Stimulated activated CD8-positive, alpha-beta memory T cell treated with anti-CD3 and anti-CD28 coated beads, Interleukin-12 subunit alpha, Interleukin-12 subunit beta, amount 100 ng/mL, for 24 hours (primary cell): Measurements from ENCODE around the gene RBM4B.
A peak's percentile ranks its signal among the peaks of the same experiment; 100 is the strongest.
"Not testable (repeated sequence)": the region's sequence is repeated elsewhere in the genome, so short reads cannot be mapped to it uniquely, and the experiment has no call there.

ENCODE experiments used
- DNase-seq: peaks from one replicate; pipeline ENCODE4 v3.0.0-alpha.2; 2020; ENCODE audit errors: extremely low read depth

RBM4B gene

DNA sequence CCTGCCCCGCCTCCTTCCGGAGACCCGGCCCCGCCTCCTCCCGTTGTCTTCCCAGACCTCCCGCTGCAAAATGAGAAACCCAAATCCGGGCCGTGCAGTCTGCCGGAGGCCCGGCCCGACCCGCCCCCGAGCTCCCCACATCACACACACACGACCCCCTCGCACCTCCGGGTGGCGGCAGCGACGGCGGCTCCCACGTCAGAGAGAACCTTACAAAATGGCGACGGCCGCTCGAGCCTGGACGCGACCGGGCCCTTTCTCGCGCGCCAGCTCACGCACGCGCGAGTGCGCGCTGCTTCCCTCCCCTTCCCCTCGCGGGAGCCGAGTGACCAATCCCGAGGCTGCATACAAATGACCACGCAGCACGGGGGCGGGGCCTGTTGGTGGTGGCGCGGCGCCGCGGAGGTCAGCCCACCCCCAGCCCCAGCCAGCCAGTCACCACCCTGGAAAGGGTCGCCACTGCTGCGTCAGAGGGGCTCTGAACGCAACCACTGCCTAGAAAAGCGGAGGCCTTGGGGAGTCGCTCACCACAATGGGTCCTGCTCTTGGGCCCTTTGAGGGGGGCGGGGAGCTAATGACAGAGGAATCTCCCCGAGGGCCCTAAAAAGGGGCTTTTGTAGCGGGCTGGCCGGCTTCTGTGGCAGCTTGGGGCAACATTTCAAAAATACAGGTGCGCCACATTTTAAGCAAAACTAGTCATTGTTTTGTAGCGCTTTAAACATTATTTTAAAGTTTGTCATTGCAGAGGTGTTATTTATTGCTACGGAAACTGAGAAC lies at the start of gene RBM4B:
Gene RBM4B, minus strand, starts transcription at position 289 of the 777 bp plus-strand sequence. CDS start 808 bp downstream, outside the sequence.
- peak; percentile 92 for DNase-seq

GRCh38 chr11:66725647-66726046 lies 48.0 kb upstream of the RBM4B start:
- no peak for DNase-seq

DNA sequence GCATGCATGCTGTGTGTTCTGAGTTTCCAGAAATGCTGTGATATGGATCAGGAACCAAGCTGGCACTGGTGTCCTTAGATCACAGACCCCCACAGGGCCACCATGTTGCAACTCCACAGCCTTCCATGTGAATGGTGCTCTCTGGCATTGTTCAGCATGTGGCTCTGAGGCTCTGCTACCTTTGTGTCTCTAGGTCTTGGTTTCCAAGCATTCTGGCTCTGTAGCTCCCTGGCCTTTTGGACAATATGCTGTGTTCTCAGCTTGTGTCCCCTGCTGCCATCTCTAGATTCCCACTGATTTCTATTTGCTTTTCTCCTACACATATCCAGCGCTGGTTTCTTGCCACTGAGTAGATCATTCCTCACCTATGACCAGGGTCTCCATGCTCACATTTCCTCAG lies 47.4 kb upstream of the RBM4B start:
- no peak for DNase-seq

DNA sequence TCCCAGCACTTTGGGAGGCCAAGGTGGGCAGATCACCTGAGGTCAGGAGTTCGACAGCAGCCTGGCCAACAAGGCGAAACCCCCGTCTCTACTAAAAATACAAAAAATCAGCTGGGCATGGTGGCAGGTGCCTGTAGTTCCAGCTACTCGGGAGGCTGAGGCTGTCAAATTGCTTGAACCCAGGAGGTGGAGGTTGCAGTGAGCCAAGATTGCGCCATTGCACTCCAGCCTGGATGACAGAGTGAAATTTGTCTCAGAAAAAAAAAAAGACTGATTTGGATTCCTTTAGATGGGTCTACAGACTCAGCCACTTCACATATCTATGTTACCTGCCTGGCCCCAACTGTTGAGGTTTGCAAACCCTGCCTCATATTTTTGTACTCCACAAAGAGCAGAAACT lies 46.5 kb upstream of the RBM4B start:
- DNase-seq: not testable (repeated sequence)

DNA sequence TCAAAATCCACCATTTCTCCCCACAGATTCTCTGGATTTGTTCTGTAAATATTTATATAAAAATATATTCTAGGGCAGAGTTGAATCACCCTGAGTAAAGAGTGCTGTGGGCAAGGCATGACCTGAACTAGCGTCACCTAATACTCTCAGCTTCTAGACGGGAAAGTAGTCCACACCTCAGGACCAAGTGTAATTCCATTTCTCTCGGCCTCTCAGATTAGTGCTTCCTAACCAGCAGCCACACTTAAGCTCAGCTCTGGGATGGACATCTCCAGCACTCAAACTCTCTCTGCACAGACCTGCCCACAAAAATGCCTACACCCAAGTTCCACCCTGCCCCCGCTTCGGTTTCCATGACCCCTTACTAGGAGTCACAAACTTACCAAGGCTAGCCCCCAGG lies 46.0 kb upstream of the RBM4B start:
- DNase-seq: no peak

DNA sequence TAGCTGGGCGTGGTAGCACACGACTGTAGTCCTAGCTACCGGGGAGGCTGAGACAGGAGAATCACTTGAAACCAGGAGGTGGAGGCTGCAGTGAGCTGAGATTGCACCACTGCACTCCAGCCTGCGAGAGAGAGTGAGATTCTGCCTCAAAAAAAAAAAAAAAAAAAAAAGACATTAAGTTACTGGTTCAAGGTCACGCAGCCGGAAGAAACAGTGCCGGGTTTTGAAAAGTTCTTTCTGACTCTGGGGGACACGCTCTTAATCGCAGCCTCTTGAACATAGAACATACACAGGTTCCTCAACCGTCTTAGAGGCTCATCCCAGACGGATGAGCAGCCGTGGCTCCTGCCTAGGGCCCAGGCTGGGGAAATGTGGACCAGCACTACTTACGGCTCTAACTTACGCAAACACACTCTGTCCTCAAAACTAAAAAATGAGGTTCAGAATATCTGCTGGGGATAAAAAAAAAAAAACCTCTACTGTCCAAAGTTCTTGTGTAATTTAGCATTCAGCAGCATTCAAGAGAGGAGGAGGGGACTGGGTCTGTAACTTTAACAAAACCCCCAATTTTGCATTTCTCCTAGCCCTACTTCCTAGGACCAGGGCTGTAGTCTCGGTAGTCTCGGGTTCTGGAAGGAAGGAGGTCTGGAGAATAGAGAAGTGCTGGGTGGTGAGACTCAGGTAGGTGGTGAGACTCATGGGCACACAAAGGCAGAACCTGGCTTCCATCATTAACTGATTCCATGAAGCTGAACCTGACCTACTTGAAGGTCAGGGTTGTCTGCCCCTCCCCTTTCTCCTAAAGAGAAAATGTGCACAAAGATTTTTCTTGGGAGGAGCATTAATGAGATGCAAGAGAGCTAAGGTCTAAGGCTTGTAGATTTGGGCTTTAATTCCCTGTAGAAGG lies 45.3 kb upstream of the RBM4B start:
- DNase-seq: no peak

- DNase-seq: no peak
Measured at GRCh38 chr11:66721939-66722338, 44.3 kb upstream of the RBM4B start.

- no peak for DNase-seq
Measured at GRCh38 chr11:66720899-66721470, 43.3 kb upstream of the RBM4B start.

DNA sequence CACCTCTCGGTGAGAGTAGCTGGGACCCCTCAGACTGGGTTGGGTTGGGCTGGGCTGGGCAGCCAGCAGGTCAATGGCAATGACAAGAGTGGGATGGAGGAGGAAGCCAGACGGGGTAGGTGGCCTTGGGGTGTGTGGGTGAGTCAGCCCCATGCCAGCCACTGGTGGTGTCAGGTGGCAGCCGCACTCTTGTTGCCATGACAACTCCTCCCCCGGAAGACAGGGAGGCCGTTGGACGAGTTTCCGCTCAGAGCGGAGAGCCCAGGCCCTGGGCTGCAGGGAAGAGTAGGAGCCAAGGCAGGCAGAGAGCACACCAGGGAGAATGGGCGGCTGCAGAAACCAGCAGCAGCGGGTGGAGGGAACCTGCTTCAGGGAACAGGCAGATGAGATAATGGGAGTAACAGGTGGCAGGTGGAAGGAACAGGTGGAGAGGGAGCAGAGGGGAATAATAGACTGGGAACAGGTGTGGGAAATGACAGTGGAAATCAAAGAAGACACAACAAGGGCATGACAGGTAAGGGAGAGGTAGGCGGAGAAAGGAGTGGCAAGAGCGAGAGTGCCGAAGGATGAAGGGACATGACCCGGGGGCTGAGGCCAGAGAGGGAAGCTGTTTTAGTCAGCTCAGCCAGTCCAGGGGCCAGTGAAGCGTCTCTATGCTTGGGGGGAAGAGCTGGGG lies 42.7 kb upstream of the RBM4B start:
- no peak for DNase-seq

GRCh38 chr11:66719111-66719872 lies 41.6 kb upstream of the RBM4B start:
- no peak for DNase-seq

DNA sequence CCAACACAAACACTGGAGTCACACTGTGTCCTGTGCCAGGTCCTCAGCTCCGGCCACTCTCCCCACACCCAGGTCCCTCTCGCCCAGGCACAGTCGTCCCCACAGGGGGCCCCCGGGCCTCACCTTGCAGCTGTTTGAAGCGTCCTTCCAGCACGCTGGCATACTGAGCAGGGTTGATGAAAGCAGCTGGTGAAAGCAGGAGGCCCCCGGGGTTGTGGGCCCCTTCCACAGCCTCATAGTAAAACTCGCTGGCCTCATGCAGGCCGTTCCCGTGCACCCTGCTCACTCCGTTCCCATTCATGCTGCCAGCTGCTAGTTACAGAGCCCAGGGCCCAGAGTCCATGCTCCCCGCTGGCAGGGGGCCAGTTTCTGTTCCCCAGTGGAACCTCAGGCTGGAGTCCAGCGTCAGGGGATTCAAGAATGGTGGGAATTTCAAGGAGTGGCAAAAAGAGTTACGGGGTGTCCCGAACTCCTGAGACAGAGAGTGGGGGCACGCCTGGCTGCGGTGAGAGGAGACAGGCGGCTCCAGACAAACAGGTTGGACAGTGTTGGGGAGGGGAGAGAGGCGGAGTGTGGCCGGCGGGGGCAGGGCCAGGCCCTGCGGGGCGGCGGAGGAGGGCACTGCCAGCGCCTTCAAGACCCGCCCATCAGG lies 40.8 kb upstream of the RBM4B start:
- no peak for DNase-seq

- no peak for DNase-seq
Measured at GRCh38 chr11:66717925-66718319, 40.2 kb upstream of the RBM4B start.

DNA sequence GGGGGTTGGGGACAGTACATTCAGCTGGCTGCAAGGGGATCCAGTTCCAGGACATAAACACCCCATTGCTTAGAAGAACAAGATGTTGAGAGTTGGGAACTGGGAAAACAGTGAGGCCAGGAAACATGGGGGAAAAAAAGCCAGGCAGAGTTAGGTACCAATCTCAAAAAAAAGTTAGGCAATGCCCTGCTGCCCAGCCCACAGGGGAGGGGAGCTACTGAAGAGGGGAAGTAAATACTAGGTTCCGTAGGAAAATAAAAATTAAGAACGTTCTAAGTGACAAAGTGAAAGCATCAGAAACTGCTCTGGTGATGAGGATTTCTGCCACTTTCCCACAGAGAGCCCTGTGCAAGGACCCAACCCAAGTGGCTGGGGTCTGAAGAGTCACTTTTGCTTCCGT lies 39.3 kb upstream of the RBM4B start:
- DNase-seq: no peak

DNA sequence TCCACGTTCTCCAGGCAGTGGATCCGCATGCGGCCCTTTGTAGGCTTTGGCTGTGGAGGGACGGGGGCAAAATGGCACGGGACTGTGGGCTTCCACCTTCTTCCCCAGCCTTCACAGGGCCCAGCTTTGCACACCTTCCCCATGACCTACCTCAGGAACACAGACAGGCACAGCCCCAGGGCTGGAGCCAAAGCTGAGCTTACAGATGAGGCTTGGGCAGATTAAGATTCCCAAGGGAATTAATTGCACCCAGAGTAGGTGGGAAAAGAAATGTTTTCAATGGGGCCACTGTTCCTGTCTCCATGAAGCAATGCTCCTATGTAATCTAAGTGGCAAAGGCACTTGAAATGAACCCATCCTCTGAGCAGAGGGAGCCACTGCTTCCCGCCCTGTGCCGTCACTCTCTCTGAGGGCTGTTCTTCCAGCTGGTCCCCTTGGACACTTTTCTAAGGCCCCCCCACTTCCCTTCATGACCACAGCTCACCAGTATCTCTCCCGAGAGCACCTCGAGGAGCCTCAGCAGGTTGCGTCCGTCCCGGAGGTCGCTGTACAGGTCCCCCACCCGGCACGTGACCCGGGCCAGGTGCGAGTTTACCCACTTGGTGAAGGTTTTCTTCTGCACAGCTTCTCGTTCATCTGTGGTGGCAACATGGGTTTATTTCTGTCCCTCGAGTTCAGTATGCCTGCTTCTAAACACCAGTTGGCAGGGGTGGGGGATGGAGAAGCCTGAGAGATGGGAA lies 37.8 kb upstream of the RBM4B start:
- DNase-seq: no peak

- DNase-seq: no peak
Measured at GRCh38 chr11:66713746-66714480, 36.2 kb upstream of the RBM4B start.

GRCh38 chr11:66710384-66710930 lies 32.8 kb upstream of the RBM4B start:
- no peak for DNase-seq

DNA sequence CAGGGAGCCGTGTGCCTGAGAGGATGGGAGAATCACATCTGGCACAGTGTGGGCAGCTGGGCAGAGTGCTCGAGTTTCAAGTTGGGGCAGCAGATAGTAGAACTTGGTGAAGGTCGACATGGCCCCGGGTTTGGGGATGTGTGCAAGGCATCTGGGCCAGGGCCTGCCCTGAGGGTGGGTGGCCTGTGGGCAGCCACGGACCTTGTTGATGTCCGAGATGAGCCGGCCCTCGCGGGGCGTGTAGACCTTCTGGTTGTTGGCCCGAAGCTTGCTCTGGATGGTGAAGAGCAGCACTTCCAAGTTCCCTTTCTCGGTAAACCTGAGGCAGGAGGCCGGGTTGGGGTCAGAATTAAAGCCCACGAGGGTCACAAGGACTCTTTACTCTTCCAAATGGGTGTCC lies 31.0 kb upstream of the RBM4B start:
- DNase-seq: no peak

GRCh38 chr11:66708094-66708493 lies 30.4 kb upstream of the RBM4B start:
- DNase-seq: no peak

- no peak for DNase-seq
Measured at GRCh38 chr11:66707486-66707885, 29.8 kb upstream of the RBM4B start.
